ENCODE data around the gene PTPRZ1.

- TF ChIP-seq ZNF274 (IDR thresholded peaks at IDR 0.05; ENCODE audit: low read depth, low read length) (no peak), SUZ12 (IDR thresholded peaks at IDR 0.05; ENCODE audit: extremely low read depth, insufficient read depth, insufficient read length) (no peak), YY1 (IDR thresholded peaks at IDR 0.05; ENCODE audit: insufficient read depth, insufficient read length) (no peak)
Measured at GRCh38 chr7:122056977-122057376, 184.0 kb downstream of the PTPRZ1 start.
